IgD-negative memory B cell (primary cell): Measurements from ENCODE around the gene HOXB7. TPM values are rescaled to one million over a fixed set of nuclear protein-coding genes. Genes with fewer than 3 reads are reported as not detected.
A peak's percentile ranks its signal among the peaks of the same experiment; 100 is the strongest.

ENCODE experiments used
- H3K27ac Mint-ChIP-seq, 3 donors: one replicate each; pipeline ENCODE4 v1.8.0; 2020 to 2022; ENCODE audit warnings: mild to moderate bottlenecking in 3 of 3, mixed read lengths in 3 of 3, moderate library complexity in 1 of 3
- H3K27me3 Mint-ChIP-seq: one replicate; pipeline ENCODE4 v1.8.0; 2021; ENCODE audit warnings: mixed read lengths
- H3K36me3 Mint-ChIP-seq: one replicate; pipeline ENCODE4 v1.8.0; 2020; ENCODE audit warnings: mild to moderate bottlenecking, mixed read lengths
- H3K4me1 Mint-ChIP-seq, 3 donors: one replicate each; pipeline ENCODE4 v1.8.0; 2020 to 2022; ENCODE audit warnings: mixed read lengths in 3 of 3, mild to moderate bottlenecking in 1 of 3
- H3K4me3 Mint-ChIP-seq, 4 donors: one replicate each; pipeline ENCODE4 v1.8.0; 2020 to 2022; ENCODE audit warnings: mild to moderate bottlenecking in 4 of 4, mixed read lengths in 4 of 4, moderate library complexity in 3 of 4
- H3K9me3 Mint-ChIP-seq, 3 donors: one replicate each; pipeline ENCODE4 v1.8.0; 2020 to 2021; ENCODE audit warnings: mixed read lengths in 3 of 3, mild to moderate bottlenecking in 1 of 3
- polyA plus RNA-seq: library from polyadenylated mRNA; unstranded; fragments of 300-500 nt; fragmentation: Illumina TruSeq; gene quantifications from one replicate; pipeline ENCODE4 v1.2.3, GENCODE V29; 2021

The HOXB7 gene
- polyA plus RNA-seq, 1 donor from 2014 or later, result not detected

- H3K27ac Mint-ChIP-seq, result peak overlapping the region in 1 of 3 donors; percentile 82
- peak overlapping the region; percentile 74 to 94 (median 84) for H3K4me3 Mint-ChIP-seq
- peaks cover 15 to 21% (median 15%) of the 10 kb centered on the region in 3 donors for H3K4me1 Mint-ChIP-seq
These were observed 1.6 kb upstream of the HOXB7 start for GRCh38 chr17:48612456-48612853.

DNA sequence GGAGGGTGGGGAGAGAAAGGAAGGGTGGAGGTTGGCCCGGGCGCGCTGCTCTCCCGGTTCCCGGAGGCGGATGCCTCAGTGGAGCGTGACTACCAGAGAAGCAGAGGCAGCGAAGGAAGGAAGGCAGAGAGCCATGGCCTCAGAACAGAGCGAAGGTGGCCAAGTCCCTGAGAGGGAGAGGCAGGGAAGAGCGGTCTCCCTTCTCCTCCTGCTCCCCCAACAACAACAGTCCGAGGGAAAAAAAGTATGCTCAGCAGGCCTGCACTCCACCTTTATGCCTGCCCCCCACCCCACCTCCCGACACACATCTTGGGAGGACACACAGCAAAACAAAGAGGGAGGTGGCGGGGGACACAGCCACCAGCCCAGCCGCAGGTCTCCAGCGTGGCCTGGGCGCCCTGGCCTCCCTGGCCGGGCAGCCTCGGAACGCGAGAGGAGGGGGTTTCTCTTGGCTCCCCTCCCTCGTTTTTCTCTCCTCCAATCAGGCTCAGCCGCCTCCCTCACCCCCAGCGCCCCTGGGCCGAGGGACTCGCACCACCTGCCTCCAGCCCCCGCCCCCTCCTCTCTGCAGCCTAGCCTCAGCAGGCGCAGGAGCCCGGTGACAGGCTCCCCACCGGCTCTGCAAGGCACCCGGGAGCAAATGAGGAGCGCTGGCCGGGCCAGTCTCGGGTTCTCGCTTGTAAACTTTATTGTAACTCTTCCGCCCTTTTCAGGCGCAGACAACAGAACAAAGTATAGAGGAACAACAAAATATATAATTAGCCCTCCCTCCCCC is 1.1 kb upstream of the HOXB7 start:
- H3K4me3 Mint-ChIP-seq, result peak overlapping the region; percentile 94 to 99 (median 98)
- H3K27ac Mint-ChIP-seq, result peak overlapping the region in 2 of 3 donors; percentile 82 to 92
- H3K36me3 Mint-ChIP-seq, result peaks cover 4% of the 10 kb centered on the region
- peaks cover 45% of the 10 kb centered on the region for H3K27me3 Mint-ChIP-seq
- H3K4me1 Mint-ChIP-seq, result peaks cover 13 to 16% (median 15%) of the 10 kb centered on the region in 3 donors
- H3K9me3 Mint-ChIP-seq, result peaks cover 0 to 4% (median 0%) of the 10 kb centered on the region in 3 donors

More at GRCh38 chr17:48612456-48612853, 1.6 kb upstream of the HOXB7 start:
- Mint-ChIP-seq H3K9me3 (peaks cover 0 to 4% (median 0%) of the 10 kb centered on the region in 3 donors), H3K27me3 (peaks cover 49% of the 10 kb centered on the region), H3K36me3 (peaks cover 4% of the 10 kb centered on the region)

DNA sequence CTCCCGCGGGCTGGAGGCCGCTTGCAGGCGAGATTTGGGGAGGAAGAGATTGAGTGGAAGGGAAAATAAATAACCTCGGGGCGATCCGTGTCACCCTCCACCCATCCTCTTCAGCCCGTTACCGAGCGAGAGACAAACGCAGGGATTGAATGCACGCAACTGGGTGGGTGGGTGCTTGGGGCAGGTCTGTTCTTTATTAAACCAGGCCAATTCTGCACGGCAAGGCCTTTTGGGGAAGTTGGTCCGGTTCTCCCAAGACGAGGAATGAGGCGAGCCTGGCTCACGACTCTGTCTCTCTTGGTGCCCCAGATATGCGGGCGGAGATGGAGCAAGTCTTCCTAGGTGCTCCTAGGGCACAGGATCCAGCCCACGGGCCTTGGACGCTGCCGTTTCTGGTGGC is 396 bp upstream of the HOXB7 start:
- Mint-ChIP-seq H3K4me3 (peak overlapping the region; percentile 94 to 99 (median 98)), H3K27me3 (peaks cover 45% of the 10 kb centered on the region), H3K36me3 (peaks cover 4% of the 10 kb centered on the region), H3K4me1 (peaks cover 13 to 16% (median 15%) of the 10 kb centered on the region in 3 donors), H3K27ac (peak overlapping the region; percentile 82 to 93 (median 92)), H3K9me3 (peaks cover 0 to 4% (median 0%) of the 10 kb centered on the region in 3 donors)

GRCh38 chr17:48609759-48610281 is 997 bp downstream of the HOXB7 start:
- Mint-ChIP-seq H3K27ac (peak overlapping the region in 1 of 3 donors; percentile 33), H3K27me3 (peaks cover 39% of the 10 kb centered on the region), H3K36me3 (peaks cover 4% of the 10 kb centered on the region), H3K9me3 (peaks cover 0 to 4% (median 0%) of the 10 kb centered on the region in 3 donors), H3K4me1 (peaks cover 10 to 15% (median 12%) of the 10 kb centered on the region in 3 donors), H3K4me3 (peak overlapping the region; percentile 94 to 99 (median 98))

- Mint-ChIP-seq H3K4me3 (peak overlapping the region in 3 of 4 donors; percentile 3 to 99 (median 65)), H3K9me3 (peaks cover 0 to 3% (median 0%) of the 10 kb centered on the region in 3 donors), H3K27ac (peak overlapping the region in 1 of 3 donors; percentile 33), H3K27me3 (peaks cover 43% of the 10 kb centered on the region), H3K36me3 (peaks cover 4% of the 10 kb centered on the region), H3K4me1 (peaks cover 10 to 15% (median 12%) of the 10 kb centered on the region in 3 donors)
These were observed 1.8 kb downstream of the HOXB7 start for GRCh38 chr17:48609033-48609432.

GRCh38 chr17:48608494-48608834 is 2.4 kb downstream of the HOXB7 start:
- H3K36me3 Mint-ChIP-seq, result peaks cover 2% of the 10 kb centered on the region
- H3K4me1 Mint-ChIP-seq, result peaks cover 10 to 13% (median 12%) of the 10 kb centered on the region in 3 donors
- peaks cover 46% of the 10 kb centered on the region for H3K27me3 Mint-ChIP-seq
- peaks cover 0 to 3% (median 0%) of the 10 kb centered on the region in 3 donors for H3K9me3 Mint-ChIP-seq
- peak overlapping the region in 1 of 3 donors; percentile 33 for H3K27ac Mint-ChIP-seq
- peak overlapping the region in 1 of 4 donors; percentile 99 for H3K4me3 Mint-ChIP-seq

DNA sequence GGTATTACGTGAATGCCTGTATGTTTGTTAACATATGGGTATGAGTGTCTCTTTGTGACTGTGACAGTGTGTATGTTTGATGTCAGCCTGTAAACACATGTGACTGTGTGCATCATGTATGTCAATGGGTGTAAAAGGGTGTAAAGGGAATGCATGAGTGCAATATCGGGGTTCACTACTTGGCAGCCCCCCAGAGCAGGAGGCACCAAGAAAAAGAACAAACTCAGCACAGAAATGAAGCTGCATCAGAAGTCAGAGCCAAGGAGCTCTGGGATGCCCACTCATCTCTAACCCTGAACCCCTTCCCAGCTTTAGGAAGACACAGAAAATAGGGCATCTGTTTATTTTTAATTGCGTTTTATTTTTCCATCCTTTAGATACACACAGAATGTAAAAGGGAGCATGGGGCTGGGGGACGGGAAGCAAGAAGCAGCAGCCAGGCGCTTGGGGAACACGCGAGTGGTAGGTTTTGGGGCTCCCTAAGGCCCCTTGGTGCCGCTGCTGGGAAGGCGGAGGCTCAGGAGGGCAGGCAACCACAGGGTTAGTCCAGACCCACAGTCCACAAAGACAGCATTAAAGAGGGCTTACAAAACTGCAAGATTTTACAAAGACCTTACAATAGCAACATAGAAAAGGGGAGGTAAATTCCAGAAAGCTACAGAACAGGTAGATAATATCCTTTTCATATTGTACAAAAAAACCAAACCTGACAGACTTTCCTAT is 3.8 kb downstream of the HOXB7 start:
- Mint-ChIP-seq H3K27ac (peak overlapping the region in 1 of 3 donors; percentile 83), H3K4me1 (peaks cover 9 to 15% (median 10%) of the 10 kb centered on the region in 3 donors), H3K27me3 (peaks cover 52% of the 10 kb centered on the region), H3K4me3 (peak overlapping the region in 2 of 4 donors; percentile 33 to 99), H3K36me3 (peaks cover 2% of the 10 kb centered on the region), H3K9me3 (peaks cover 0 to 3% (median 0%) of the 10 kb centered on the region in 3 donors)

DNA sequence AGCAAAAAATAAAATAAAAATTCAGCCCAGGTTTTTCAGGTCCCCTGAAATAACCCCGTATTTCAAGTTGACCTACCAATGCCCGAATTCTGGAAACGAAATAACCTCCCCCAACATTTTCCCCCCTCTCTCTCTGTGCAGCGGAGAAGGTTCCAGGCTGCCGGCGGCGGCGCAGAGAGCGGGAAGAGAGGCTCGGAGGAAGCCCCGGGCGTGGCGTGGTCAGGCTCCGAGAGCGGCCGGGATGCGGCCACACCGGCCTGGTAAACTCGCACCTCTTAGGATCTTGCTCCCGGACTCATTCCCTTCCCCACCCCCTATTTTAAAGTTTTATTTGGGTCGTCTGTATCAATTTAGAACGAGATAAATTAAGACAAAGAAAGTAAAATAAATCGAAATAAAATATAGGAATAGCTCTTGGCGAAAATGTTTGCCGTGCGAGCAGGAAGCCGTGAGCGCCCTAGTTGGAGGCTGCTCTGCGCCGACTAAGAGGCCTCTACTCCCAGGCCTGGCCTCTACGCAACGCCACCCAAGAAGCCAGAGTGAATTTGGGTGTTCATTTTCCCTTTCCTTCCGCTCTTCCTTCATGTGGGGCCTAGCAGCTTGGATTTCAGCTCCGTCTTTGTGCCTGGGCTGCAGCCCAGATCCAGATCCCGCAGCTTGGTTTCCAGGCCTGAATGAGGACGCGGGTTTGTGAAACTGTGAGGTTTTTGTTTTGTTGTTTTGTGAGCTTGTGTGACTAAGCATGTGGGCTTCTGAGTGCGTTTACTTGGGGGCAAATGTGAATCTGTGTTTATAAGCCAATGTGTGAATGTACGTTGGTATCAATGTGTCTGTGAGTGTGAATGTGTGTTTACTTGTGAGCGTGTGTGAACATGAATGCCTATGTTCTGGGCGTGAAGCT is 4.6 kb downstream of the HOXB7 start:
- peaks cover 2% of the 10 kb centered on the region for H3K36me3 Mint-ChIP-seq
- H3K4me3 Mint-ChIP-seq, result peak overlapping the region in 1 of 4 donors; percentile 10

GRCh38 chr17:48605409-48605919 is 5.4 kb downstream of the HOXB7 start:
- peaks cover 3 to 5% (median 3%) of the 10 kb centered on the region in 3 donors for H3K4me1 Mint-ChIP-seq
- H3K4me3 Mint-ChIP-seq, result peak overlapping the region in 1 of 4 donors; percentile 65
- H3K36me3 Mint-ChIP-seq, result peaks cover 2% of the 10 kb centered on the region
- peaks cover 55% of the 10 kb centered on the region for H3K27me3 Mint-ChIP-seq
- H3K27ac Mint-ChIP-seq, result peak overlapping the region in 2 of 3 donors; percentile 39 to 56
- no peaks in the 10 kb centered on the region for H3K9me3 Mint-ChIP-seq

More for the DNA sequence above, 4.6 kb downstream of the HOXB7 start:
- peak overlapping the region in 1 of 3 donors; percentile 6 for H3K27ac Mint-ChIP-seq
- H3K9me3 Mint-ChIP-seq, result peaks cover 0 to 3% (median 0%) of the 10 kb centered on the region in 3 donors
- H3K4me1 Mint-ChIP-seq, result peaks cover 6 to 12% (median 7%) of the 10 kb centered on the region in 3 donors
- H3K27me3 Mint-ChIP-seq, result peaks cover 57% of the 10 kb centered on the region

GRCh38 chr17:48604770-48605329 is 6.0 kb downstream of the HOXB7 start, which contains the start of gene HOXB6:
TSS of gene HOXB6 (minus strand) at chr17:48604986. CDS start at chr17:48598150, 6,836 bp downstream.
- Mint-ChIP-seq H3K4me1 (peaks cover 3 to 5% (median 3%) of the 10 kb centered on the region in 3 donors), H3K36me3 (peaks cover 2% of the 10 kb centered on the region), H3K9me3 (no peaks in the 10 kb centered on the region), H3K27ac (peak within 1 kb of the TSS in 2 of 3 donors; percentile 39 to 56), H3K4me3 (peak within 1 kb of the TSS; percentile 42 to 77 (median 70)), H3K27me3 (peaks cover 60% of the 10 kb centered on the region)

- Mint-ChIP-seq H3K4me1 (peaks cover 3 to 5% (median 3%) of the 10 kb centered on the region in 3 donors), H3K4me3 (peak overlapping the region in 3 of 4 donors; percentile 35 to 77 (median 65)), H3K27me3 (peaks cover 61% of the 10 kb centered on the region), H3K36me3 (peaks cover 2% of the 10 kb centered on the region), H3K27ac (peak overlapping the region in 1 of 3 donors; percentile 56), H3K9me3 (no peaks in the 10 kb centered on the region)
These were observed 6.7 kb downstream of the HOXB7 start for GRCh38 chr17:48603959-48604769.

DNA sequence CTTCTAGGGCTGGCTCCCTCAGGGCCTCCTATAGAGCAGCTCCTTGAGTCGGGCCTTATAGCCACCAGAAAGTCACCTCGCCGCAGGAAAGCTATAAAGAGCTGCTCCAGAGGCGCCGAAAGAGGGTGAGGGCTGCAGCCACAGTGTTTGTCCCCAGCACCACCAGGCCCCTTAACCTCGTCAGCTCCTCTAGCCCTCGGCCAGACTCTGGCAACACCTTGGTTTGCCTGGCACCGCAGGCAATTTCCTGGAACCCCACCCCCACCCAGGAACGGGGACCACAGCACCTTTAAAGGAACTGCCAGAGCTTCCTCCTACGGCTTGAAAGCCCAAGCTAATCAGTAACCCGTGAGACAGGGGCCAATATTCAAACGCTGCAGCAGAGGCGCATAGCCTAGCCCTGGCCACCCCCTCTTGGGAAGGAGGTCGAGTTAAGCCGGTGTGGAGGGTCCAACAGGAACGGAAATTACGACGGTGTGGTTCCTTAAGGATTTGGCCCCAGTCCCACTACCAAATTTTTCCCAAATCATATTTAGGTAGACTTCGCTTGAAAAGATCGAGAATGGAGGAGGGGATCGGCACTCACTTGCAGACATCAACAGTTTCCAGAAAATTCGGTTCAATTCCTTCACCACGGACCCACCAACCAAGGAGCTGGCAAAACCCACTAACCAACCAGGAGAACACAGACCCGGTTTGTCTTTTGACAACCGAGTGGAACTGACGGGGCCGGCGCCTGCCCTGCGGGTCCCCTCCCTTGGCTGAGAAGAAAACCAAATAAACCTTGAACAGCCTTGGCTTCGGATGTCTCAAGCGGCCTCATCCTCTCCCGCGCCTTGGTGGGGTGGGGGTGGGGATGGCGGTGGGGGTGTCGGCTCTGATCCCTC is 9.0 kb downstream of the HOXB7 start:
- peak overlapping the region; percentile 49 to 73 (median 53) for H3K27ac Mint-ChIP-seq
- peak overlapping the region in 2 of 4 donors; percentile 60 for H3K4me3 Mint-ChIP-seq
- peaks cover 8 to 15% (median 14%) of the 10 kb centered on the region in 3 donors for H3K4me1 Mint-ChIP-seq
- peaks cover 0 to 2% (median 0%) of the 10 kb centered on the region in 3 donors for H3K9me3 Mint-ChIP-seq
- H3K36me3 Mint-ChIP-seq, result no peaks in the 10 kb centered on the region
- H3K27me3 Mint-ChIP-seq, result peaks cover 78% of the 10 kb centered on the region
